Measurements from ENCODE around the gene IGLL5. TPM values are rescaled to one million over a fixed set of nuclear protein-coding genes. Genes with fewer than 3 reads are reported as not detected.

Gene IGLL5
- total RNA-seq, 1 experiment from 2014 or later = not detected

DNA sequence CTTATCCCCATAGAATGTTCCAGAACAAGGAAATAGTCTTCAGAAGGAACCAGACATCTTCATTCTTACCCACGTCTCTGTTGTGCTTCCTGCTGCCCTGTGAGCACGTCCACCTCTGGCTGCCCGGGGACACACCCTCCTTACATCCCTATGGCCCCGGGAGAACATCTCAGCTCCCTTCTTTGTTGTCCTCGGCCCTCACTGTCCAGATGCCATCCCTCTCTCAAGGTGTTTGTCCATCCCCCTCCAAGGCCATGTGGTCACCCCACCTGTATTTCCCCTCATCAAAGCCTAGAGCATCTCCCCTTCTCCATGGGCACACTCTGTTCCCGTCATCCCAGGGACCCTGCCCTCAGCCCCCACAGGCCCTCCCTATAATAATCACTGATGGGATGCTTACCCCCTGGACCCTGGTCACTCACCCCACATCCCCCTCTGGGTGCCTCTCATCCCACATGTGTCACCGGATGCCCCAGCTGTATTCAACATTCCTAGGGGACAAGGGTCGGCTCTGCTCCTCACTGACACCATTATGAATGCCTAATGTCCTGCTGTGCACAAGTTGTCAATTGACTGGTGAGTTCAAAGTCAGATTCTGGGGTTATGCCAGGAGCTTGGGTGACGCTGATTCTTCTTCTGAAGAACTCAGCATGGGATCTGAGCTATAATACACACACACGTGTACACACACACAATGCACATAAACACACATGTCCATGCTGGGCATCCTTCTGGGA lies 28.8 kb downstream of the IGLL5 start:
- POLR2A ChIA-PET (ENCODE audit: unreplicated experiment) = no interaction called here
- BruUV-seq (replicated peaks) = no TSS peak
- H3K9ac ChIP-seq (ENCODE audit: low read length) = no peak overlapping the region
- peaks cover 30% of the 10 kb centered on the region; the same call in 1 of the 2 replicates for H3K27me3 ChIP-seq (ENCODE audit: low read length)
- TF ChIP-seq EZH2 (IDR thresholded peaks at IDR 0.05; ENCODE audit: low read length, unreplicated experiment) (no peak), EZH2phosphoT487 (IDR thresholded peaks at IDR 0.05; ENCODE audit: borderline replicate concordance, low read length) (no peak)
- TF ChIP-seq, protein P1, sequence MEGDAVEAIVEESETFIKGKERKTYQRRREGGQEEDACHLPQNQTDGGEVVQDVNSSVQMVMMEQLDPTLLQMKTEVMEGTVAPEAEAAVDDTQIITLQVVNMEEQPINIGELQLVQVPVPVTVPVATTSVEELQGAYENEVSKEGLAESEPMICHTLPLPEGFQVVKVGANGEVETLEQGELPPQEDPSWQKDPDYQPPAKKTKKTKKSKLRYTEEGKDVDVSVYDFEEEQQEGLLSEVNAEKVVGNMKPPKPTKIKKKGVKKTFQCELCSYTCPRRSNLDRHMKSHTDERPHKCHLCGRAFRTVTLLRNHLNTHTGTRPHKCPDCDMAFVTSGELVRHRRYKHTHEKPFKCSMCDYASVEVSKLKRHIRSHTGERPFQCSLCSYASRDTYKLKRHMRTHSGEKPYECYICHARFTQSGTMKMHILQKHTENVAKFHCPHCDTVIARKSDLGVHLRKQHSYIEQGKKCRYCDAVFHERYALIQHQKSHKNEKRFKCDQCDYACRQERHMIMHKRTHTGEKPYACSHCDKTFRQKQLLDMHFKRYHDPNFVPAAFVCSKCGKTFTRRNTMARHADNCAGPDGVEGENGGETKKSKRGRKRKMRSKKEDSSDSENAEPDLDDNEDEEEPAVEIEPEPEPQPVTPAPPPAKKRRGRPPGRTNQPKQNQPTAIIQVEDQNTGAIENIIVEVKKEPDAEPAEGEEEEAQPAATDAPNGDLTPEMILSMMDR (conservative IDR thresholded peaks at IDR 0.05; ENCODE audit: low read depth, low read length) = no peak
- no peaks in the 10 kb centered on the region for H3K9me3 ChIP-seq (ENCODE audit: low read length)
- H3K79me2 ChIP-seq (ENCODE audit: low read length) = no peaks in the 10 kb centered on the region
- ATAC-seq (no peak), DNase-seq (no peak)
- H3K9me2 ChIP-seq (replicated peaks; ENCODE audit: low read length) = no peaks in the 10 kb centered on the region
- no peaks in the 10 kb centered on the region for H3F3A ChIP-seq (ENCODE audit: low read length, unreplicated experiment)
- H4K20me1 ChIP-seq (ENCODE audit: low read length) = no peaks in the 10 kb centered on the region
- no peak overlapping the region for H3K4me3 ChIP-seq (ENCODE audit: low read length)
- H3K27ac ChIP-seq (ENCODE audit: low read length) = no peak overlapping the region
- no peak overlapping the region for H3K4me2 ChIP-seq (ENCODE audit: low read length)
- CTCF ChIA-PET = no interaction called here
- no peaks in the 10 kb centered on the region for H3K36me3 ChIP-seq (ENCODE audit: low read depth, low read length)
- H2AFZ ChIP-seq (ENCODE audit: low read length) = no peak overlapping the region
- no peaks in the 10 kb centered on the region for H3K4me1 ChIP-seq (ENCODE audit: insufficient read depth, low read length)
- intact Hi-C loops (cut with micrococcal nuclease) = no loop called here

DNA sequence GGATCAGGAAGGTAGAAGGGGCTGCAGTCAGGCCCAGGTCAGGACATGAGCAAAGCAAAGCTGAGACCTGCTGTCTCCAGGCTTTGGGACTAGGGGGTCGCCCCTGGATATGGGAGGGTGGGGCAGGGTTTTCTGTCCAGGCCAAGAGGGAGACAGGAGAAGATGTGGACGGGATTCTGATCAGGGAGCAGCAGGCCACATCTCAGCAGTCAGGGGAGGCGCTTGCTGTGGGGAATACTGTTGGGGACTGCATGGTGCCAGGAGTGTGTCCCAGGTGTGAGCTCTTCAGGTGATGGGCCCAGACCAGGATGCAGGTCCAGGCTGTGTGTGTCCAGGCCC lies 29.3 kb downstream of the IGLL5 start:
- H3K27me3 ChIP-seq (ENCODE audit: low read length) = peaks cover 25% of the 10 kb centered on the region; the same call in 1 of the 2 replicates
- H4K20me1 ChIP-seq (ENCODE audit: low read length) = no peaks in the 10 kb centered on the region
- POLR2A ChIA-PET (ENCODE audit: unreplicated experiment) = no interaction called here
- DNase-seq (no peak), ATAC-seq (no peak)
- H3K9ac ChIP-seq (ENCODE audit: low read length) = no peak overlapping the region
- H3K9me3 ChIP-seq (ENCODE audit: low read length) = no peaks in the 10 kb centered on the region
- CTCF ChIA-PET = no interaction called here
- H3K27ac ChIP-seq (ENCODE audit: low read length) = no peak overlapping the region
- no peaks in the 10 kb centered on the region for H3K79me2 ChIP-seq (ENCODE audit: low read length)
- H3K9me2 ChIP-seq (replicated peaks; ENCODE audit: low read length) = no peaks in the 10 kb centered on the region
- no peak overlapping the region for H2AFZ ChIP-seq (ENCODE audit: low read length)
- H3K4me3 ChIP-seq (ENCODE audit: low read length) = no peak overlapping the region
- H3K4me1 ChIP-seq (ENCODE audit: insufficient read depth, low read length) = no peaks in the 10 kb centered on the region
- H3K4me2 ChIP-seq (ENCODE audit: low read length) = no peak overlapping the region
- BruUV-seq (replicated peaks) = no TSS peak
- no peak for TF ChIP-seq EZH2phosphoT487 (IDR thresholded peaks at IDR 0.05; ENCODE audit: borderline replicate concordance, low read length)
- no peak for TF ChIP-seq EZH2 (IDR thresholded peaks at IDR 0.05; ENCODE audit: low read length, unreplicated experiment)
- TF ChIP-seq, protein P1 (conservative IDR thresholded peaks at IDR 0.05; ENCODE audit: low read depth, low read length) = no peak
- H3K36me3 ChIP-seq (ENCODE audit: low read depth, low read length) = no peaks in the 10 kb centered on the region
- intact Hi-C loops (cut with micrococcal nuclease) = no loop called here
- no peaks in the 10 kb centered on the region for H3F3A ChIP-seq (ENCODE audit: low read length, unreplicated experiment)

DNA sequence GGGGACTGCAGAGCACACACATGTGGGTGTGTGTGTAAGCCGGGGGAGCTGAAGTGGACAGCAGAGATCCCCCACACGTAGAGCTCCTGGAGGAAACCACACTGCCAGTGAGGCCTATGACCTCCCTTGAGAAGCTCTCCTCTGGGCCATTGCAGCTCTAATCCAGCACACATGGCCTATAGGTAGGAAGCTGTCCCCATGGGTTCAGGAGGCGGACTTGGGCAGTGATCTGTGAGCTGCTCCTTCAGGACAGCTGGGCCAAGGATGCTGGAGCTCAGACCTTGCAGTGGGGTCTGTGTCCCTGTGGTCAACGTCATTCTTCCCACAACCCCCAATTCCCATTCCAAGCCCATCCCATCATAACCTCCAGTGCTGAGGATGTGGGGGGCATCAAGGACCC lies 29.8 kb downstream of the IGLL5 start:
- BruUV-seq (replicated peaks) = no TSS peak
- intact Hi-C loops (cut with micrococcal nuclease) = no loop called here
- no peak overlapping the region for H3K27ac ChIP-seq (ENCODE audit: low read length)
- no peak for ATAC-seq
- peaks cover 22% of the 10 kb centered on the region; the same call in 1 of the 2 replicates for H3K27me3 ChIP-seq (ENCODE audit: low read length)
- H3F3A ChIP-seq (ENCODE audit: low read length, unreplicated experiment) = no peaks in the 10 kb centered on the region
- no peaks in the 10 kb centered on the region for H3K79me2 ChIP-seq (ENCODE audit: low read length)
- no peaks in the 10 kb centered on the region for H3K9me3 ChIP-seq (ENCODE audit: low read length)
- no peak overlapping the region for H3K9ac ChIP-seq (ENCODE audit: low read length)
- H3K4me2 ChIP-seq (ENCODE audit: low read length) = no peak overlapping the region
- H3K4me1 ChIP-seq (ENCODE audit: insufficient read depth, low read length) = no peaks in the 10 kb centered on the region
- CTCF ChIA-PET = no interaction called here
- no peak for TF ChIP-seq EZH2 (IDR thresholded peaks at IDR 0.05; ENCODE audit: low read length, unreplicated experiment)
- H4K20me1 ChIP-seq (ENCODE audit: low read length) = no peaks in the 10 kb centered on the region
- H3K4me3 ChIP-seq (ENCODE audit: low read length) = no peak overlapping the region
- H3K9me2 ChIP-seq (replicated peaks; ENCODE audit: low read length) = no peaks in the 10 kb centered on the region
- no peak overlapping the region for H2AFZ ChIP-seq (ENCODE audit: low read length)
- POLR2A ChIA-PET (ENCODE audit: unreplicated experiment) = no interaction called here
- DNase-seq = no peak
- H3K36me3 ChIP-seq (ENCODE audit: low read depth, low read length) = no peaks in the 10 kb centered on the region

Measured in PC-3 (cell line).